Pons (tissue), 1 donor: ENCODE data around the gene GPR31.
"Not testable (repeated sequence)": the region's sequence is repeated elsewhere in the genome, so short reads cannot be mapped to it uniquely, and the experiment has no call there.

Source experiments
- DNase-seq: peaks from one replicate; pipeline ENCODE4 v3.0.0-alpha.2; 2016; ENCODE audit warnings: low spot score

GPR31 gene, protein sequence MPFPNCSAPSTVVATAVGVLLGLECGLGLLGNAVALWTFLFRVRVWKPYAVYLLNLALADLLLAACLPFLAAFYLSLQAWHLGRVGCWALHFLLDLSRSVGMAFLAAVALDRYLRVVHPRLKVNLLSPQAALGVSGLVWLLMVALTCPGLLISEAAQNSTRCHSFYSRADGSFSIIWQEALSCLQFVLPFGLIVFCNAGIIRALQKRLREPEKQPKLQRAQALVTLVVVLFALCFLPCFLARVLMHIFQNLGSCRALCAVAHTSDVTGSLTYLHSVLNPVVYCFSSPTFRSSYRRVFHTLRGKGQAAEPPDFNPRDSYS

DNA sequence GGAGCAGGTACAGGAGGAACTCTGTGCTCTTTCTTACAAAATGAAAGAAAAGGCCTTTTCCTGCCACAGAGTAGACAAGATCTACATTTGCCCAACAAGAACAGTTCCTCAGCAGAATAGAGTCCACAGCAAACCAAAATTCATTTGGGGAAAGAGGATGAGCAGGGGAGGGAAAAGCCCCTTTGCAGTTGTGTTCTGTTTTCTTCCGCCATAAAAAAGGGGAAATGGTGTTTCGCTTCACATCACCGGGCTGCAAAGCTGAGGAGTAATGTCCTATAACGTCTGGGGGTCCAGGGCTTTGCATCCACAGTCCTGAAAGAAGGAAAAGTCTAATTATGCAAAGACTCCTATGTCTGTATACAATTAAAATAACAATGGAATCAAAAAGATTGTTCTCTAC is at the start of gene GPR31:
Gene GPR31, minus strand, starts transcription at position 118 of the 400 bp plus-strand sequence. CDS start 149 bp downstream, outside the sequence.
- DNase-seq: peak; percentile 44

- DNase-seq: no peak
Measured at GRCh38 chr6:167207527-167207926, 49.7 kb upstream of the GPR31 start.

DNA sequence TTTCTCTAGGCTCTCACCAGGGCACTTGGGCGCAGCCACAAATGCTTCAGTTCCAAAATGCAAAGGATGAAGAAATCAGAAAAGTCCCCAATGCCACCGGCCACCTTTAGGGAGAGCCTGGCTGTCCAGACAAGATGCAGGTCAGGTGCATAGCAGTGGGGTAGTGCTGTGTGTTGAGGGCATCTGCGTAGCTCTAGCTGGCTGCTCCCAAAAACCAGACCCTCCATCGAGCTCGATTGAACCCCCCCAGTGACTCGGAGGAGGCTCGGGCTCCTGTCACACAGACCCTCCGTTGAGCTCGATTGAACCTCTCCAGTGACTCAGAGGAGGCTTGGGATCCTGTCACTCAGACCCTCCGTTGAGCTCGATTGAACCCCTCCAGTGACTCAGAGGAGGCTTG is 47.5 kb upstream of the GPR31 start:
- DNase-seq: not testable (repeated sequence)

GRCh38 chr6:167204059-167204348 is 46.2 kb upstream of the GPR31 start:
- not testable (repeated sequence) for DNase-seq

GRCh38 chr6:167203261-167204058 is 45.7 kb upstream of the GPR31 start:
- DNase-seq: not testable (repeated sequence)

- DNase-seq: not testable (repeated sequence)
Measured at GRCh38 chr6:167202613-167203012, 44.8 kb upstream of the GPR31 start.

- no peak for DNase-seq
Measured at GRCh38 chr6:167200806-167201205, 43.0 kb upstream of the GPR31 start.

GRCh38 chr6:167195941-167196610 is 38.3 kb upstream of the GPR31 start:
- DNase-seq: not testable (repeated sequence)

DNA sequence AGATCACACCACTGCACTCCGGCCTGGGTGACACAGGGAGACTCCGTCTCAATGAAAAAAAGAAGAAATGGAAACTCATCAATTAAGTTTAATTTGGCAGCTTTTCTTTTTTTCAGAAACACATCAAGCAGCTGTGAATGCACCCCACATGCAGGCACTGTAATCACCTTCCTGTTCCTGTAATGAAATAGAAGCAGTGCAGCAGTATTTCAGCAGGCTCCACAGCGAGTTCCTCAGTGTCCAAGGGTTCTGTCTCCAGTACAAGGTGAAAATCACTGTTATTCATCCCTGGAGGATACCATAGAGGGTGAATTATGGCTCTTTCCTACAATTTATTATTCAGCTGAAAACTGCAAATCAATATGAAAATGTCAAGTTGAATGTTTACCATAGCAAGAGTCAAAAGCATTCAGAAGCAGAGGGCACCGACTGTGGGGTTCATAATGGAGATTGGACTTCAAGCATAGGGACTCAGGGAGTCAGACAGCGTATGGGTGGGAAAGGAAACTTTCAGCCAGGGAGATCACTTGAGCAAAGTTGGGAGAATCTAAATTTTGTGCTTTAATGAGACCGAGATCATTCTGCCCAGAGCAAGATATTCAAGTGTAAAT is 35.8 kb upstream of the GPR31 start:
- DNase-seq: not testable (repeated sequence)

GRCh38 chr6:167191043-167191583 is 33.3 kb upstream of the GPR31 start:
- not testable (repeated sequence) for DNase-seq

DNA sequence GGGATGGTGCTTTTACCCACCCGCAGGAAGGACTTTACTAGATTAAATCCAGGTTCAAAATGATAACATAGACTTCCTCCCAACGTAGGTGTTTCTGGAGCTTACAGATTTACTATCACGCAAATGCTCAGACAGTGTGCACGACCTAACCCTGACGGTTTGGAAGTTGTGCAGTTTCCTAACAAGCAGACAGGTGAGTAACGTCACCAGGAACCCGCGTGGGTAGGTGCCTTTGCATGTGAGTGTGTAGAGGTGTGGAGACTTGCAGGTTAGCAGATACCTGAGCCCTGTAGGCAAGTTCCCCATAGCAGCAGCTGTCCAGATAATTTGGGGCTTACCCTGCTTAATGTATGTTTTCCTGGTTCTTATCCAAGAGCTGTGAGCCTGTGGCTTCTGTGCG is 29.5 kb upstream of the GPR31 start:
- not testable (repeated sequence) for DNase-seq

DNA sequence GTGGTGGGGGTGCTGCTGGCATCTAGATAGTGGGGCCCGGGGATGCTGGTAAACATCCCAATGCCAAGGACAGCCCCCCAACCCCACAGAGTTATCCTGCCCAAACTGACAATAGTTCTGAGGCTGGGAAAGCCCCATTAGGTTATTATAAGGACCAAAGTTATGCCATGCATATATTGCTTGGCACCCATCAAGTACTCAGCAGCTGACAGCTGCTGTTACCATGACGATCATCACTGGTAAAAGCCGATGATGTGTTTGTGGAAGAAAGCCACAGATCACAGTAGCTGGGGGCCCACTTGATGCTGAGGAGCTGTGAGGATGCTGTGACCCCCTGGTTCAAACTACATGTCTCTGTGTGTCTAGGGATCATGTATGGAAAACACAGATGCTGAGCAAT is 27.3 kb upstream of the GPR31 start:
- DNase-seq: not testable (repeated sequence)

DNA sequence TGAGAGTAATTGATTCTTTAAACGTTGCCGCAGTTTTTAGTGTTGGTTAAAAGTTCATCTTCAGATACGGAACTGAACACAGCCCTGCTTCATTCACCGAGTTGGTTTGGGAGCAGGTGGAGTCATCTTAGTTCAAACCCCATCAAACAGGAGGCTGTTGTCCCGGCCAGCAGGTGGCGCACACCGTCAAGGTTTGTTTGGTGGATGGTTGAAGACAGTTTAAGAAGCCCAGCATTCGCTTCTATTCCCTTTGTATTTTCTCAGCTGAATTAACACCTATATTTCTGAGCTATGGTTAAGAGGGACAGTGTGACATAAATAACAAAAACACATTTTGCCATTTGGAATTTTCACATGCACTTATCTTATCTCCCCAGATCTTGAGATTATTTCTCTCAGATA is 25.1 kb upstream of the GPR31 start:
- not testable (repeated sequence) for DNase-seq

DNA sequence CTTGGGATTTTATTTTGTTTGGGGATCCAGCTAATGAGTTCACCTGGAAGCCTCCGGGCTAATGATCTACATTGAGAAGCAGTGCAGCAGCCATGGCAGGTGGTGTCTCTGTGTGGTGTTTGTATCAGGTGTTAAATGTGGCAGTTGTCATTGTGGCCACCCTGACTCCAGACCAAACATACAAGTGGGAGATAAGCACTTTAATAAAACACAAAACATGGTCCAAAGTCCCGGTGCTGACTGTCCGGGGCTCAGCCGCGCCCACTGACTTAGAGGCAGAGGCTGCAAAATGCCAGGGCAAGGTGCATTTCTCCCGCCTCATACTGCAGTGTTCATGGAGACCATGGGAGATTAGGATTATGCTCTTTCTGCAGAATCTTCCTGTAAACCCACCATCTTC is 23.6 kb upstream of the GPR31 start:
- DNase-seq: not testable (repeated sequence)

DNA sequence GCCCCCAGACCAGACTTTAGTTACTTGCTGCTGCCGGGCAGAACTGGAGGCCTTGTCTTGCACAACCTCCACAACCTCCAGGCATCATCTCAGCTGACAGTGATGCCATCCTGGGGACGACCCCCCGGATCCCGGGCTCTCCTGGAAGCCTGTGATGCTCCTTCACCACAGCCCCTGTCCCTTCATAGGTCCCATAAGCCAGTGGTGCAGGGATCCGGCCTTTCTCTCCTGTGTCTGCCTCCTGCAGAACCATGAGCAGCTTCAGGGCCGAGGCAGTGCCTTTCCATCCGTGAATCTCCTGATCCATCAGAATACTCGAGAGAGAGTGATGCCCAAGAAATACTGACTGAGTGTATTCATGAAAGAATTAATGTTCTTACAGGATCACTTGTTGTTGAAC is 22.3 kb upstream of the GPR31 start:
- DNase-seq: not testable (repeated sequence)

GRCh38 chr6:167178896-167179655 is 21.3 kb upstream of the GPR31 start:
- DNase-seq: not testable (repeated sequence)

GRCh38 chr6:167177271-167177670 is 19.5 kb upstream of the GPR31 start:
- DNase-seq: not testable (repeated sequence)

DNA sequence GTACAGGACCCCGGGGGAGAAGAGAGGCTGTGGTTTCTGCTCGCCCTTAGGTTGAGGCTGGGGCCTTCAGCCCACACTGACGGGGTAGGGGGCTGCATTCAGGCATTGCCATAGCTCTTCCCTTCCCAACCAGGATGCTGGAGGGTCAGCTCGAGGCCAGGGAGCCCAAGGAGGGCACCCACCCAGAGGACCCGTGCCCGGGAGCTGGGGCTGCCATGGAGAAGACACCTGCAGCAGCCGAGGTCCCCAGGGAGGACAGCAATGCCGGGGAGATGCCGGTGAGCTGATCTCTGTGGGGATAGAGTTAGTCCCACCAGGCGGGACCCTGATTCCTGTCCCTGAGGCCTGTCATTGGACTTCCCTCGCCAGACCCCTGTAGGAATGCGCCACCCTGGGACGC is 14.2 kb upstream of the GPR31 start:
- not testable (repeated sequence) for DNase-seq

- not testable (repeated sequence) for DNase-seq
Measured at GRCh38 chr6:167171300-167171699, 13.5 kb upstream of the GPR31 start.

DNA sequence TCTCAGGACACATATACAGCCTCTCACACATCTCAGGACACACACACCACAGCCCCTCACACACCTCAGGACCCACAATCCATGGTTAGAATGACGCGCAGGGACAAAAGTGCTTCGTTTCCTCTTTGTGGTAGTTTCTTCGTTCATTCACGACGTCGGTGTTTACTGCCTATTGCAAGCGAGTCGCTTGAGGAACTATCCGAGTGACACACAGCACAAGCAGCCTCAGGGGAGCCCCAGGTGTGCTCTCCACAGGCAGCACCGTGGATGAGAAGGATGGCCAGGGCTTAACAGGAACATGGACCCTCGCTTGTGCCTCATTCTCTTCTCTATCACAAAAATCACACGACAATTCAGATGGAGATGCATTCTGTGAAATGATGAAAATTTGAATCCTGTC is 12.1 kb upstream of the GPR31 start:
- not testable (repeated sequence) for DNase-seq

GRCh38 chr6:167168296-167168695 is 10.5 kb upstream of the GPR31 start:
- DNase-seq: not testable (repeated sequence)
